HepG2 (cell line): Measurements from ENCODE around the gene TSC22D4. TPM values are rescaled to one million over a fixed set of nuclear protein-coding genes. Genes with fewer than 3 reads are reported as not detected.

Source experiments
- CC2D1A ChIP-seq: sonication (generic); formaldehyde crosslinking; IDR thresholded peaks from 2 replicates; pipeline ENCODE4 v1.8.1; 2023; ENCODE audit warnings: mild to moderate bottlenecking, missing genetic modification reagents
- CSRNP1 ChIP-seq: sonication (generic); formaldehyde crosslinking; IDR thresholded peaks from 2 replicates; pipeline ENCODE4 v1.8.1; 2023; ENCODE audit warnings: mild to moderate bottlenecking, missing genetic modification reagents
- EHMT2 ChIP-seq: fragments of 200-600 bp; sonication (generic); IDR thresholded peaks from 2 replicates; pipeline ENCODE4 v1.7.0; 2017; ENCODE audit warnings: antibody characterized with exemption, low read depth, low read length, borderline replicate concordance
- HNF1B ChIP-seq: sonication (generic); formaldehyde crosslinking; IDR thresholded peaks from 2 replicates; pipeline ENCODE4 v1.5.1; 2020; ENCODE audit warnings: mild to moderate bottlenecking, moderate library complexity, missing genetic modification reagents
- MEIS1 ChIP-seq: sonication (generic); formaldehyde crosslinking; IDR thresholded peaks from 2 replicates; pipeline ENCODE4 v1.9.0; 2021; ENCODE audit warnings: mild to moderate bottlenecking, missing genetic modification reagents, moderate library complexity, borderline replicate concordance
- PLRG1 ChIP-seq: fragments of 450-650 bp; conservative IDR thresholded peaks from 2 replicates; pipeline ENCODE4 v1.6.1; 2016
- POLR2A ChIP-seq, 2 experiments: IDR thresholded peaks; 2 replicates each; pipeline ENCODE4 v1.6.1; 2011; ENCODE audit warnings: low read depth in 2 of 2, low read length in 2 of 2, mild to moderate bottlenecking in 1 of 2, moderate library complexity in 1 of 2; ENCODE audit not compliant: insufficient read depth in 1 of 2
- POLR2G ChIP-seq: fragments of 200-400 bp; formaldehyde crosslinking; IDR thresholded peaks from 2 replicates; pipeline ENCODE4 v1.6.1; 2018; ENCODE audit warnings: mild to moderate bottlenecking, low read depth, low read length, moderate library complexity
- STAG1 ChIP-seq: sonication (generic); formaldehyde crosslinking; IDR thresholded peaks from 2 replicates; pipeline ENCODE4 v1.4.0; 2020; ENCODE audit warnings: missing genetic modification reagents
- ZBTB44 ChIP-seq: sonication (generic); formaldehyde crosslinking; IDR thresholded peaks from 2 replicates; pipeline ENCODE4 v1.4.0; 2020; ENCODE audit warnings: missing genetic modification reagents
- ZNF20 ChIP-seq: sonication (generic); formaldehyde crosslinking; IDR thresholded peaks from 2 replicates; pipeline ENCODE4 v1.4.0; 2020; ENCODE audit warnings: mild to moderate bottlenecking, moderate library complexity, missing genetic modification reagents
- ZNF264 ChIP-seq: sonication (generic); formaldehyde crosslinking; IDR thresholded peaks from 2 replicates; pipeline ENCODE4 v1.4.0; 2020; ENCODE audit warnings: missing genetic modification reagents
- ZNF407 ChIP-seq: sonication (generic); formaldehyde crosslinking; IDR thresholded peaks from one replicate; pipeline ENCODE4 v1.5.1; 2020; ENCODE audit warnings: mild to moderate bottlenecking, missing genetic modification reagents; ENCODE audit errors: not compliant biosample characterization
- ZNF674 ChIP-seq: sonication (generic); formaldehyde crosslinking; IDR thresholded peaks from 2 replicates; pipeline ENCODE4 v1.5.0; 2020; ENCODE audit warnings: low read depth, mild to moderate bottlenecking, missing genetic modification reagents
- ZNF879 ChIP-seq: sonication (generic); formaldehyde crosslinking; IDR thresholded peaks from 2 replicates; pipeline ENCODE4 v1.8.1; 2023; ENCODE audit warnings: missing genetic modification reagents
- polyA plus RNA-seq, 8 experiments: library from polyadenylated mRNA; depleted of rRNA in 3 of 8; stranded (reverse) in 7 of 8; unstranded in 1 of 8; fragments of >200 nt; fragmentation: Illumina TruSeq in 4 of 8; extraction: Trizol in 4 of 8; gene quantifications; 2 replicates each; pipeline versions ENCODE4 v1.2.1 to v1.2.3, GENCODE V29; 2011 to 2016; ENCODE audit warnings: low read depth in 4 of 8, missing spikeins in 1 of 8, mixed read lengths in 1 of 8; ENCODE audit not compliant: insufficient read depth in 1 of 8
- total RNA-seq, 5 experiments: library from RNA; depleted of rRNA; stranded (reverse); fragments of >200 nt; fragmentation: Illumina TruSeq; extraction: Trizol; gene quantifications; 2 replicates each; pipeline ENCODE4 v1.2.3, GENCODE V29; 2016; ENCODE audit warnings: low read depth in 1 of 5

Gene TSC22D4
- total and polyA plus RNA-seq, 2 of the 13 experiments (the other 11 are each of a cell fraction or from before 2014, with no cell fraction given) = 7.7 to 8.7 TPM

- TF ChIP-seq ZNF407 (CRISPR knock-in tag) = no peak
- TF ChIP-seq MEIS1 (CRISPR knock-in tag) = peak; percentile 49; the same call in 1 of the 2 replicates
- no peak for TF ChIP-seq ZBTB44
- TF ChIP-seq ZNF264 (CRISPR knock-in tag) = no peak
- TF ChIP-seq ZNF20 = no peak
- peak; percentile 82 for TF ChIP-seq HNF1B
- peak in 1 of 2 experiments; percentile 78; a peak in 2 of 4 replicates for TF ChIP-seq POLR2A (IDR thresholded peaks at IDR 0.05; ENCODE audit: insufficient read depth in 1 of 2, low read depth in 2 of 2, low read length in 2 of 2)
- no peak for TF ChIP-seq CSRNP1
- no peak for TF ChIP-seq ZNF674 (CRISPR knock-in tag)
- 0 out of 2 replicates have a peak, but pooled peaks have one; percentile 71 for TF ChIP-seq ZNF879
- no peak for TF ChIP-seq STAG1 (CRISPR knock-in tag)
- no peak for TF ChIP-seq EHMT2
- no peak for TF ChIP-seq CC2D1A (CRISPR knock-in tag)
- TF ChIP-seq PLRG1 = no peak
- peak; percentile 85 for TF ChIP-seq POLR2G
These were observed 49.9 kb downstream of the TSC22D4 start (continued) for GRCh38 chr7:100428967-100429636.
